ENCODE measurements around the gene HOXB6. TPM values are rescaled to one million over a fixed set of nuclear protein-coding genes. Genes with fewer than 3 reads are reported as not detected.

Gene HOXB6
- total and polyA plus RNA-seq, 9 donors: 0.25 to 10.3 (median 1.2) TPM

DNA sequence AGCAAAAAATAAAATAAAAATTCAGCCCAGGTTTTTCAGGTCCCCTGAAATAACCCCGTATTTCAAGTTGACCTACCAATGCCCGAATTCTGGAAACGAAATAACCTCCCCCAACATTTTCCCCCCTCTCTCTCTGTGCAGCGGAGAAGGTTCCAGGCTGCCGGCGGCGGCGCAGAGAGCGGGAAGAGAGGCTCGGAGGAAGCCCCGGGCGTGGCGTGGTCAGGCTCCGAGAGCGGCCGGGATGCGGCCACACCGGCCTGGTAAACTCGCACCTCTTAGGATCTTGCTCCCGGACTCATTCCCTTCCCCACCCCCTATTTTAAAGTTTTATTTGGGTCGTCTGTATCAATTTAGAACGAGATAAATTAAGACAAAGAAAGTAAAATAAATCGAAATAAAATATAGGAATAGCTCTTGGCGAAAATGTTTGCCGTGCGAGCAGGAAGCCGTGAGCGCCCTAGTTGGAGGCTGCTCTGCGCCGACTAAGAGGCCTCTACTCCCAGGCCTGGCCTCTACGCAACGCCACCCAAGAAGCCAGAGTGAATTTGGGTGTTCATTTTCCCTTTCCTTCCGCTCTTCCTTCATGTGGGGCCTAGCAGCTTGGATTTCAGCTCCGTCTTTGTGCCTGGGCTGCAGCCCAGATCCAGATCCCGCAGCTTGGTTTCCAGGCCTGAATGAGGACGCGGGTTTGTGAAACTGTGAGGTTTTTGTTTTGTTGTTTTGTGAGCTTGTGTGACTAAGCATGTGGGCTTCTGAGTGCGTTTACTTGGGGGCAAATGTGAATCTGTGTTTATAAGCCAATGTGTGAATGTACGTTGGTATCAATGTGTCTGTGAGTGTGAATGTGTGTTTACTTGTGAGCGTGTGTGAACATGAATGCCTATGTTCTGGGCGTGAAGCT, 1.5 kb upstream of the HOXB6 start:
- WGBS, 3 donors: 32 to 37% (median 36%) methylated on average over 41 of the region's 41 CpGs
- Histone ChIP-seq H3K27ac (no peak overlapping the region), H3K9me3 (peaks cover 0 to 18% of the 10 kb centered on the region in 2 donors), H3K4me3 (no peak overlapping the region), H3K27me3 (peaks cover 5% of the 10 kb centered on the region), H3K4me1 (ENCODE audit: insufficient read depth) (peaks cover 2% of the 10 kb centered on the region), H3K36me3 (no peaks in the 10 kb centered on the region)
- TF ChIP-seq EP300 (IDR thresholded peaks at IDR 0.05): no peak
- no peak for TF ChIP-seq POLR2A (IDR thresholded peaks at IDR 0.05)
- TF ChIP-seq, protein P1, sequence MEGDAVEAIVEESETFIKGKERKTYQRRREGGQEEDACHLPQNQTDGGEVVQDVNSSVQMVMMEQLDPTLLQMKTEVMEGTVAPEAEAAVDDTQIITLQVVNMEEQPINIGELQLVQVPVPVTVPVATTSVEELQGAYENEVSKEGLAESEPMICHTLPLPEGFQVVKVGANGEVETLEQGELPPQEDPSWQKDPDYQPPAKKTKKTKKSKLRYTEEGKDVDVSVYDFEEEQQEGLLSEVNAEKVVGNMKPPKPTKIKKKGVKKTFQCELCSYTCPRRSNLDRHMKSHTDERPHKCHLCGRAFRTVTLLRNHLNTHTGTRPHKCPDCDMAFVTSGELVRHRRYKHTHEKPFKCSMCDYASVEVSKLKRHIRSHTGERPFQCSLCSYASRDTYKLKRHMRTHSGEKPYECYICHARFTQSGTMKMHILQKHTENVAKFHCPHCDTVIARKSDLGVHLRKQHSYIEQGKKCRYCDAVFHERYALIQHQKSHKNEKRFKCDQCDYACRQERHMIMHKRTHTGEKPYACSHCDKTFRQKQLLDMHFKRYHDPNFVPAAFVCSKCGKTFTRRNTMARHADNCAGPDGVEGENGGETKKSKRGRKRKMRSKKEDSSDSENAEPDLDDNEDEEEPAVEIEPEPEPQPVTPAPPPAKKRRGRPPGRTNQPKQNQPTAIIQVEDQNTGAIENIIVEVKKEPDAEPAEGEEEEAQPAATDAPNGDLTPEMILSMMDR (IDR thresholded peaks at IDR 0.05): no peak
- intact Hi-C loops (cut with DNase I): no loop called here
- DNase-seq: no peak

DNA sequence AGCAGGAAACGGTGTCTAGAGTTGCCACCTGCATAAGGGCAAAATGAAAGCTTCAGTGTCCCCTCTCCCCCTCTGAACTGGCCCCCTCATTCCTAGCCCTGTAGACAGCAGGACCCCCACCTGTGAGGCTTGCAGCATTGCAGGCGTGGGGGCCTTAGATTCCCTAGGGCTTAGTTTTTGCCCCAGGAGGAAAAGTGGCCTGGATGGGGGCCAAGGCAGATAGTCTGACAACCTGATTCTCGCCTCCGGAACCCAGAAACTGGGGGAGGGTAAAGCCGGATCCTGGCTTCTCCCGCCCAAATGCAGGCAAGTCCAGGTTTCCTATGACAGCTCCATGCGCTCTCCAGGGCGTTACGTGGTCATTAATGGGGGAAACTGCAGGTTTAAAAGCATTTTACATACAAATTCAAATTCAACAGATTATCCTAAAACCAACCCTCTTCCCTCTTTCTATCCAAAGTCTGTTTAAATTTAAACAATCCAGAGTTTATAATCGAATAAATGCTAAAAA, 678 bp upstream of the HOXB6 start:
- intact Hi-C loops (cut with DNase I): no loop called here
- no peak for DNase-seq
- no peak overlapping the region for H3K4me3 ChIP-seq
- TF ChIP-seq EP300 (IDR thresholded peaks at IDR 0.05) (no peak), POLR2A (IDR thresholded peaks at IDR 0.05) (no peak)
- TF ChIP-seq, protein P1 (IDR thresholded peaks at IDR 0.05): no peak
- H3K27ac ChIP-seq: no peak overlapping the region
- H3K9me3 ChIP-seq: peaks cover 0 to 18% of the 10 kb centered on the region in 2 donors
- peaks cover 5% of the 10 kb centered on the region for H3K27me3 ChIP-seq
- H3K36me3 ChIP-seq: no peaks in the 10 kb centered on the region
- H3K4me1 ChIP-seq (ENCODE audit: insufficient read depth): peaks cover 1% of the 10 kb centered on the region
- WGBS, 3 donors: 23 to 24% (median 23%) methylated on average over 10 of the region's 10 CpGs

DNA sequence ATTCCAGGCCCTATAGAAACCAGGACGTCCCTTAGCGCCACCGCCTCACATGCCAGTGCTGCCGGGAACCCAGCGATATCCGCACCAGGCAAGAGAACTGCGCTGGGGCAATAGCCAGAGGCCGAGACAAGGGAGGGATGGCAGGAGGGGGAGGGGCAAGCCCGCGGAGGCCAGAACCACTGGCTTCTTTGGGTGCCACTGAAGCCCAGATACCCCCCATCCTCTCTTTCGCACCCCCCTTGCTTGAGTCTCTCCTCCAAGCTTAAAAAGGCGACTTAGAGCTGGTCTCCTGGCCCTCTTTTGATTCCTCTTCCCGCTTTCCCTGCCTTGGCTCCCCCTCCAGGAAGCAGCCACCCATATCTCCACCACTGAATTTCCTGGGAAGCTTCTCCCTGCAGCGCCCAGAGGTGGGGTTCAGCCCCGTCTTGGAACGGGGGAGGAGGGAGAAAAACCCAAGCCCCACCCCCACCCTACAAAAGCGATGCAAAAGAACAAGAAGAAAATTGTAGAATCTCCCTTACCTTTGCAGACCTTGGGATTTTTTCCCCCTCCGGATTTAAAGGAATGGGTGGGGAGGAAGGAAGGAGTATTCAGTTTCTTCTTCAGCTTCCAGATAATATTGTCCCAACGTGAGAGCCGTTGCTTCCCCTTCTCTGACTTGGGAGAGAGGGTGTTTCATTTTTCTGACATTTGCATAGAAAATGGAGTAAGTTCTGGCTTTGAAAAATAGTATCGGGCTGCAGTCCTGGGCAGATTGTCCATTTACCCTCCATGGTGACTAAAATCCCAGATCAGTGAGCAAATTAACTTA, 622 bp downstream of the HOXB6 start:
- no peak overlapping the region for H3K27ac ChIP-seq
- intact Hi-C loops (cut with DNase I): no loop called here
- WGBS, 3 donors: 2 to 4% (median 3%) methylated on average over 21 of the region's 21 CpGs

More for the DNA sequence above, 622 bp downstream of the HOXB6 start:
- peaks cover 3% of the 10 kb centered on the region for H3K27me3 ChIP-seq
- H3K36me3 ChIP-seq: no peaks in the 10 kb centered on the region
- H3K4me1 ChIP-seq (ENCODE audit: insufficient read depth): no peaks in the 10 kb centered on the region
- peak overlapping the region; percentile 29 for H3K4me3 ChIP-seq
- TF ChIP-seq EP300 (IDR thresholded peaks at IDR 0.05) (no peak), POLR2A (IDR thresholded peaks at IDR 0.05) (no peak)
- TF ChIP-seq, protein P1 (IDR thresholded peaks at IDR 0.05): no peak
- H3K9me3 ChIP-seq: peaks cover 0 to 18% of the 10 kb centered on the region in 2 donors
- DNase-seq: no peak

Data from ovary (tissue), 9 donors.